K562 (cell line): Measurements from ENCODE around the gene PACSIN3. TPM values are rescaled to one million over a fixed set of nuclear protein-coding genes. Genes with fewer than 3 reads are reported as not detected.

Source experiments
- CBFA2T2 ChIP-seq: fragments of 450-650 bp; conservative IDR thresholded peaks from 2 replicates; pipeline ENCODE4 v1.6.1; 2017; ENCODE audit warnings: mild to moderate bottlenecking
- CBX2 ChIP-seq: fragments of 200-600 bp; sonication (generic); IDR thresholded peaks from one replicate; pipeline ENCODE4 v1.6.1; 2012; ENCODE audit warnings: mild to moderate bottlenecking, low read length, inconsistent platforms; ENCODE audit not compliant: insufficient read depth, poor library complexity, severe bottlenecking
- CXXC5 ChIP-seq: fragments of 250-450 bp; sonication (Bioruptor Pico); IDR thresholded peaks from 2 replicates; pipeline ENCODE4 v1.8.0; 2022; ENCODE audit warnings: inconsistent platforms, mild to moderate bottlenecking, moderate library complexity
- GATAD2B ChIP-seq: fragments of 450-650 bp; IDR thresholded peaks from 2 replicates; pipeline ENCODE4 v1.6.1; 2017; ENCODE audit warnings: mild to moderate bottlenecking, borderline replicate concordance
- HINFP ChIP-seq: fragments of 450-650 bp; conservative IDR thresholded peaks from 2 replicates; pipeline ENCODE4 v1.6.1; 2016; ENCODE audit warnings: missing genetic modification characterization, low read depth, mild to moderate bottlenecking, control low read depth, missing compliant biosample characterization
- HSF4 ChIP-seq: fragments of 250-450 bp; sonication (Bioruptor Pico); IDR thresholded peaks from 2 replicates; pipeline ENCODE4 v2.1.2; 2022; ENCODE audit warnings: mild to moderate bottlenecking, moderate library complexity, borderline replicate concordance
- KDM4B ChIP-seq, 2 experiments: fragments of 450-650 bp in 1 of 2; sonication (generic) in 1 of 2; IDR thresholded peaks; 2 replicates each; pipeline ENCODE4 v1.6.1; 2016 to 2017; ENCODE audit warnings: borderline replicate concordance in 2 of 2, antibody characterized with exemption in 1 of 2, low read depth in 1 of 2, mild to moderate bottlenecking in 1 of 2
- PHB ChIP-seq: fragments of 250-450 bp; sonication (Bioruptor Pico); IDR thresholded peaks from 2 replicates; pipeline ENCODE4 v1.5.0; 2021
- PHF8 ChIP-seq: fragments of 200-600 bp; sonication (generic); IDR thresholded peaks from 2 replicates; pipeline ENCODE4 v1.6.1; 2012; ENCODE audit warnings: mixed run types, mild to moderate bottlenecking, inconsistent platforms, low read length, moderate library complexity, borderline replicate concordance
- UBTF ChIP-seq, 2 experiments: IDR thresholded peaks; 2 replicates each; pipeline ENCODE4 v1.6.1; 2012; ENCODE audit warnings: improper control_type of control experiment in 2 of 2, low read depth in 2 of 2, low read length in 2 of 2, borderline replicate concordance in 1 of 2
- ZBTB7A ChIP-seq: IDR thresholded peaks from 2 replicates; pipeline ENCODE4 v1.6.1; 2011; ENCODE audit warnings: low read depth, mild to moderate bottlenecking, low read length, moderate library complexity, borderline replicate concordance; ENCODE audit not compliant: control insufficient read depth
- ZNF253 ChIP-seq: fragments of 250-450 bp; sonication (Bioruptor Pico); conservative IDR thresholded peaks from 2 replicates; pipeline ENCODE4 v1.6.1; 2021; ENCODE audit warnings: mild to moderate bottlenecking
- ZNF830 ChIP-seq: fragments of 250-450 bp; sonication (Bioruptor Pico); IDR thresholded peaks from 2 replicates; pipeline ENCODE4 v1.5.0; 2021; ENCODE audit warnings: mild to moderate bottlenecking
- polyA plus RNA-seq, 8 experiments: library from polyadenylated mRNA; depleted of rRNA in 4 of 8; stranded (reverse) in 5 of 8; unstranded in 3 of 8; fragments of >200 nt; fragmentation: Nextera tagmentation in 2 of 8; fragmentation: Illumina TruSeq in 1 of 8; extraction: Ambion mirVana in 2 of 8; extraction: Trizol in 1 of 8; gene quantifications; 2 replicates each; pipeline versions ENCODE4 v1.2.1 to v1.2.3, GENCODE V29; 2011 to 2014; ENCODE audit warnings: inconsistent platforms in 1 of 8, missing spikeins in 1 of 8
- total RNA-seq, 7 experiments: library from RNA; depleted of rRNA in 6 of 7; stranded (reverse); fragments of >200 nt in 6 of 7; fragmentation: Illumina TruSeq in 2 of 7; extraction: Trizol in 2 of 7; gene quantifications; 2 replicates each; pipeline versions ENCODE4 v1.2.1 to v1.2.3, GENCODE V29; 2011 to 2021; ENCODE audit warnings: low replicate concordance in 1 of 7
- TF ChIP-seq, protein P1 (sequence below): fragments of 250-450 bp; sonication (Bioruptor Pico); IDR thresholded peaks from 2 replicates; pipeline ENCODE4 v1.9.0; 2021; ENCODE audit warnings: mild to moderate bottlenecking
- TF ChIP-seq, protein P2 (sequence below): sonication (generic); formaldehyde crosslinking; IDR thresholded peaks from 2 replicates; pipeline ENCODE4 v1.8.0; 2022; ENCODE audit warnings: missing genetic modification reagents, mild to moderate bottlenecking, moderate library complexity, borderline replicate concordance

The PACSIN3 gene
- total and polyA plus RNA-seq, 9 of the 15 experiments (the other 6 are each of a cell fraction or from before 2014, with no cell fraction given), result 0.13 to 18.1 (median 7.1) TPM

DNA sequence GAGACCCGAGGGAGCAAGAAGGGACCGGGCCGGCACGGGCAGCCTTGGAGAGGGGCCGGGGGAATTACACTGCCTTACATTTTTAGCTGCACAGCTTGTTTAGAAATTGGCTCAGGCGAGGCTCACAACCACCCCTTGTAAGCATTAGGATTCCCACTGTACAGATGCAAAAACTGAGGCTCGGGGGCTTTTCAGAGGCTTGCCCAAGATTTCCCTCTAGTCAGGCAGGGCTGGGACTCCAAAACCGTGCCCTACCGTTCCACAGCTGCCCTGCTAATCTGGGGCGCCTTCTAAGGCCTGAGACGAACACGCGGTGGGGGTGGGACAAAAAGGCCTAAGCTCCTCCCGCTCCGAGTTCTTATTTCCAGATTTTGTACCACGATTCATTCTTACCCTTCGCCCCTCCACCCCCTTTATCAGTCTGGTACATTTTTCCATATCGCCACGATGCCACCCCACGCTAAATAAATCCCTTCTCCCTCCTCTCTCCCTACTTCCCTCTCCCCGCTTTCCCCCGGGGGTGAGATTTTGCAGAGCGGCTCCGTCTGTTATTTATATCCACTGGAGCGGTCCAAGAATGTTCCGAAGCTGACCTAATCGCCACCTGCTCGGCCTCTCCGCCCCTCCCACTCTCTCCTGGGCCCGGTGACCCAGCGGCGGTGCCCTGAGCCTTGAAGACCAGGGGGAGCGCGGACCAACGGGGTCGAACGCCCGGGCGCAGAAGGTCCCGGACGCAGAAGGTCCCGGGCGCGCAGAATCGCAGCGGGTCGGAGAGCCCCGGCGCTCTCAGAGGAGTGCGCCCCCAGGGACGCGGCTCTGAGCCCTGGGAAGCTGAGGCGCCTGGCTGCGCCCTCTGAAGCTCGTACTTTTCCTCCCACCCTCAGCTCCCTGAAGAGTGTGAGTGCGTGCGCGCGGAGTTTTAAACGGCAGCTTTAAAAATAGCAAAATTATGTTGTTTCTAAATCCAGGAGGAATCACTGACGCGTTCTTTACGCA, 764 bp upstream of the PACSIN3 start (continued):
- no peak; the same call in 1 of the 2 replicates for TF ChIP-seq ZBTB7A
- no peak for TF ChIP-seq HINFP (tag)
- no peak for TF ChIP-seq KDM4B (IDR thresholded peaks at IDR 0.05; ENCODE audit: borderline replicate concordance in 2 of 2, low read depth in 1 of 2)
- no peak for TF ChIP-seq GATAD2B
- TF ChIP-seq CBFA2T2, result no peak
- no peak for TF ChIP-seq CXXC5 (CRISPR knock-in tag)
- TF ChIP-seq HSF4 (CRISPR knock-in tag), result no peak
- no peak for TF ChIP-seq PHF8
- TF ChIP-seq ZNF253 (CRISPR knock-in tag), result no peak
- TF ChIP-seq, protein P1, sequence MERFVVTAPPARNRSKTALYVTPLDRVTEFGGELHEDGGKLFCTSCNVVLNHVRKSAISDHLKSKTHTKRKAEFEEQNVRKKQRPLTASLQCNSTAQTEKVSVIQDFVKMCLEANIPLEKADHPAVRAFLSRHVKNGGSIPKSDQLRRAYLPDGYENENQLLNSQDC (CRISPR knock-in tag), result no peak
- TF ChIP-seq UBTF (IDR thresholded peaks at IDR 0.05; ENCODE audit: borderline replicate concordance in 1 of 2, low read depth in 2 of 2, low read length in 2 of 2), result 0 out of 4 replicates have a peak, but pooled peaks of 1 of the 2 experiments have one; percentile 56
- TF ChIP-seq, protein P2, sequence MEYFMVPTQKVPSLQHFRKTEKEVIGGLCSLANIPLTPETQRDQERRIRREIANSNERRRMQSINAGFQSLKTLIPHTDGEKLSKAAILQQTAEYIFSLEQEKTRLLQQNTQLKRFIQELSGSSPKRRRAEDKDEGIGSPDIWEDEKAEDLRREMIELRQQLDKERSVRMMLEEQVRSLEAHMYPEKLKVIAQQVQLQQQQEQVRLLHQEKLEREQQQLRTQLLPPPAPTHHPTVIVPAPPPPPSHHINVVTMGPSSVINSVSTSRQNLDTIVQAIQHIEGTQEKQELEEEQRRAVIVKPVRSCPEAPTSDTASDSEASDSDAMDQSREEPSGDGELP (CRISPR knock-in tag), result peak; percentile 3; the same call in 1 of the 2 replicates
- no peak for TF ChIP-seq ZNF830 (CRISPR knock-in tag)
- TF ChIP-seq PHB (CRISPR knock-in tag), result no peak
- TF ChIP-seq CBX2, result no peak
